Measurements from ENCODE around the gene CRIP1.

CRIP1 gene

GRCh38 chr14:105440554-105440900 is 46.2 kb upstream of the CRIP1 start:
- H3K4me3 ChIP-seq (replicated peaks; ENCODE audit: low read depth, low read length), result no peak overlapping the region
- TF ChIP-seq CTCF (IDR thresholded peaks at IDR 0.05; ENCODE audit: insufficient read depth, low read length, poor library complexity, severe bottlenecking), result no peak
- H3K27me3 ChIP-seq (replicated peaks; ENCODE audit: control insufficient read depth, insufficient read depth, low read length), result no peaks in the 10 kb centered on the region

GRCh38 chr14:105440992-105441391 is 45.7 kb upstream of the CRIP1 start:
- TF ChIP-seq CTCF (IDR thresholded peaks at IDR 0.05; ENCODE audit: insufficient read depth, low read length, poor library complexity, severe bottlenecking), result no peak
- no peak for DNase-seq (ENCODE audit: extremely low read depth, insufficient read length)
- Histone ChIP-seq H3K36me3 (ENCODE audit: control insufficient read depth, insufficient read depth, low read length) (peaks cover 25% of the 10 kb centered on the region), H3K27me3 (replicated peaks; ENCODE audit: control insufficient read depth, insufficient read depth, low read length) (no peaks in the 10 kb centered on the region), H3K4me3 (replicated peaks; ENCODE audit: low read depth, low read length) (no peak overlapping the region)

More at GRCh38 chr14:105440554-105440900, 46.2 kb upstream of the CRIP1 start:
- peak; percentile 5 for DNase-seq (ENCODE audit: extremely low read depth, insufficient read length)
- H3K36me3 ChIP-seq (ENCODE audit: control insufficient read depth, insufficient read depth, low read length), result peaks cover 24% of the 10 kb centered on the region

- TF ChIP-seq CTCF (IDR thresholded peaks at IDR 0.05; ENCODE audit: insufficient read depth, low read length, poor library complexity, severe bottlenecking), result no peak
- Histone ChIP-seq H3K36me3 (ENCODE audit: control insufficient read depth, insufficient read depth, low read length) (peaks cover 27% of the 10 kb centered on the region), H3K4me3 (replicated peaks; ENCODE audit: low read depth, low read length) (no peak overlapping the region), H3K27me3 (replicated peaks; ENCODE audit: control insufficient read depth, insufficient read depth, low read length) (no peaks in the 10 kb centered on the region)
- no peak for DNase-seq (ENCODE audit: extremely low read depth, insufficient read length)
These were observed 44.6 kb upstream of the CRIP1 start for GRCh38 chr14:105442125-105442524.

GRCh38 chr14:105442834-105443233 is 43.9 kb upstream of the CRIP1 start:
- DNase-seq (ENCODE audit: extremely low read depth, insufficient read length), result no peak
- Histone ChIP-seq H3K4me3 (replicated peaks; ENCODE audit: low read depth, low read length) (no peak overlapping the region), H3K36me3 (ENCODE audit: control insufficient read depth, insufficient read depth, low read length) (peaks cover 25% of the 10 kb centered on the region), H3K27me3 (replicated peaks; ENCODE audit: control insufficient read depth, insufficient read depth, low read length) (no peaks in the 10 kb centered on the region)
- no peak for TF ChIP-seq CTCF (IDR thresholded peaks at IDR 0.05; ENCODE audit: insufficient read depth, low read length, poor library complexity, severe bottlenecking)

- no peak for TF ChIP-seq CTCF (IDR thresholded peaks at IDR 0.05; ENCODE audit: insufficient read depth, low read length, poor library complexity, severe bottlenecking)
- H3K4me3 ChIP-seq (replicated peaks; ENCODE audit: low read depth, low read length), result no peak overlapping the region
These were observed 41.8 kb upstream of the CRIP1 start for GRCh38 chr14:105444859-105445258.

GRCh38 chr14:105445290-105445689 is 41.4 kb upstream of the CRIP1 start:
- no peak overlapping the region for H3K4me3 ChIP-seq (replicated peaks; ENCODE audit: low read depth, low read length)
- DNase-seq (ENCODE audit: extremely low read depth, insufficient read length), result no peak
- TF ChIP-seq CTCF (IDR thresholded peaks at IDR 0.05; ENCODE audit: insufficient read depth, low read length, poor library complexity, severe bottlenecking), result no peak
- peaks cover 19% of the 10 kb centered on the region for H3K36me3 ChIP-seq (ENCODE audit: control insufficient read depth, insufficient read depth, low read length)
- no peaks in the 10 kb centered on the region for H3K27me3 ChIP-seq (replicated peaks; ENCODE audit: control insufficient read depth, insufficient read depth, low read length)

More at GRCh38 chr14:105444859-105445258, 41.8 kb upstream of the CRIP1 start:
- Histone ChIP-seq H3K36me3 (ENCODE audit: control insufficient read depth, insufficient read depth, low read length) (peaks cover 20% of the 10 kb centered on the region), H3K27me3 (replicated peaks; ENCODE audit: control insufficient read depth, insufficient read depth, low read length) (no peaks in the 10 kb centered on the region)
- no peak for DNase-seq (ENCODE audit: extremely low read depth, insufficient read length)
